Kidney epithelial cell (primary cell): ENCODE measurements around the gene RAB2B. TPM values are rescaled to one million over a fixed set of nuclear protein-coding genes. Genes with fewer than 3 reads are reported as not detected.

Source experiments
- DNase-seq: peaks from one replicate; pipeline ENCODE4 v3.0.0-alpha.2; 2010; ENCODE audit warnings: low read depth
- H3K27me3 ChIP-seq: 2 replicates; pipeline ENCODE4 v1.6.0; 2011; ENCODE audit warnings: low read length; ENCODE audit not compliant: control insufficient read depth, insufficient read depth
- H3K36me3 ChIP-seq: 2 replicates; pipeline ENCODE4 v1.5.1; 2011; ENCODE audit warnings: low read length; ENCODE audit not compliant: control insufficient read depth, insufficient read depth
- H3K4me3 ChIP-seq: 2 replicates; pipeline ENCODE4 v1.5.1; 2011; ENCODE audit warnings: low read depth, mild to moderate bottlenecking, control low read depth, low read length
- CTCF ChIP-seq: IDR thresholded peaks from 2 replicates; pipeline ENCODE4 v1.5.1; 2011; ENCODE audit warnings: mild to moderate bottlenecking, moderate library complexity, low read length, control low read depth, inconsistent platforms; ENCODE audit not compliant: insufficient read depth, poor library complexity, severe bottlenecking
- total RNA-seq: library from RNA; depleted of rRNA; stranded (reverse); fragments of >200 nt; gene quantifications from 2 replicates; pipeline ENCODE4 v1.2.3, GENCODE V29; 2015

The RAB2B gene
- total RNA-seq, 1 donor from 2014 or later: 29.5 TPM

GRCh38 chr14:21521501-21521900 lies 44.7 kb upstream of the RAB2B start:
- no peak for TF ChIP-seq CTCF
- H3K36me3 ChIP-seq: peaks cover 1% of the 10 kb centered on the region
- no peak overlapping the region for H3K4me3 ChIP-seq
- DNase-seq: no peak
- H3K27me3 ChIP-seq: no peaks in the 10 kb centered on the region

GRCh38 chr14:21520767-21521166 lies 44.0 kb upstream of the RAB2B start:
- Histone ChIP-seq H3K36me3 (peaks cover 1% of the 10 kb centered on the region), H3K27me3 (no peaks in the 10 kb centered on the region), H3K4me3 (no peak overlapping the region)
- TF ChIP-seq CTCF: no peak
- DNase-seq: no peak

GRCh38 chr14:21518725-21519124 lies 42.0 kb upstream of the RAB2B start:
- Histone ChIP-seq H3K4me3 (no peak overlapping the region), H3K36me3 (no peaks in the 10 kb centered on the region), H3K27me3 (no peaks in the 10 kb centered on the region)
- no peak for TF ChIP-seq CTCF
- no peak for DNase-seq

- TF ChIP-seq CTCF: no peak
- Histone ChIP-seq H3K36me3 (no peaks in the 10 kb centered on the region), H3K27me3 (no peaks in the 10 kb centered on the region), H3K4me3 (no peak overlapping the region)
- DNase-seq: no peak
Measured at GRCh38 chr14:21514341-21514740, 37.6 kb upstream of the RAB2B start.

- Histone ChIP-seq H3K4me3 (peak within 1 kb of the TSS; percentile 57), H3K27me3 (no peaks in the 10 kb centered on the region), H3K36me3 (no peaks in the 10 kb centered on the region)
- peak; percentile 98 for DNase-seq
- no peak for TF ChIP-seq CTCF
Measured at GRCh38 chr14:21510735-21511657, 34.2 kb upstream of the RAB2B start, which contains the start of gene METTL3. Gene METTL3, minus strand, starts transcription at chr14:21511340. Its CDS starts 117 bp downstream, at chr14:21511223.
